Measurements from ENCODE around the gene MINDY4. TPM values are rescaled to one million over a fixed set of nuclear protein-coding genes. Genes with fewer than 3 reads are reported as not detected.

The MINDY4 gene
- total and polyA plus RNA-seq, 2 of the 4 experiments (the other 2 are of a cell fraction) = 1.8 to 3.6 TPM

DNA sequence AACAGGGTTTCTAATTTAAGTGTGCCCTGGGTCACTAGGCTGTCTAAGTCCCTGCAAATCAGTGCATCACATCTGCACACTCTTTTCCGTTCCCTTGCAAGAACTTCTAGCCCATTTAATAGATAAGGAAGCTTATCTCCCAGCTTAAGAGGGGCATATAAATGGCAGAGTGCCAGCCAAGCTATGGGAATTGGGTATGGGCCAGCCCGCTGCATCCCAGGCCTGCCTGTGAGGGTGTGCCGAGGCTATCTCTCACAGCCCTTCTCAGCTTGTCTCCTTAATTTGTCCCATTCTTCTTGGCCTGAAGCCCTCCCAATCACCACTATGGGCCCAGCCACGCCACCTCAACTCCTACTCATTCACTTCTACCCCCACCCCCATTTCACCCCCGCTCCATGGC is 155.1 kb downstream of the MINDY4 start:
- Histone ChIP-seq H2BK5ac (ENCODE audit: low read depth, low read length, poor library complexity, severe bottlenecking) (no peak overlapping the region), H3K4me1 (ENCODE audit: control insufficient read depth, insufficient read depth, low read length) (peaks cover 5% of the 10 kb centered on the region), H4K8ac (ENCODE audit: low read depth in 2 of 2, low read length in 2 of 2) (no peak overlapping the region), H3K9me1 (ENCODE audit: insufficient read depth, low read length) (peaks cover 5% of the 10 kb centered on the region; the same call in 1 of the 2 replicates), H3K4ac (ENCODE audit: low read depth, low read length) (no peak overlapping the region), H2AFZ (replicated peaks; ENCODE audit: low read length, poor library complexity) (no peak overlapping the region), H3K27ac (ENCODE audit: insufficient read depth, low read length) (no peak overlapping the region), H2BK20ac (ENCODE audit: low read depth, low read length) (no peak overlapping the region), H2BK120ac (ENCODE audit: low read depth, low read length) (no peak overlapping the region), H3K4me3 (ENCODE audit: insufficient read depth, low read depth, low read length) (no peak overlapping the region), H3K4me2 (ENCODE audit: low read depth, low read length) (no peak overlapping the region), H4K91ac (ENCODE audit: insufficient read depth, low read depth, low read length) (no peak overlapping the region), H4K20me1 (ENCODE audit: insufficient read depth, low read length) (no peaks in the 10 kb centered on the region), H3K27me3 (ENCODE audit: control insufficient read depth, insufficient read depth, low read length) (peaks cover 6% of the 10 kb centered on the region; the same call in 1 of the 2 replicates), H3K79me1 (ENCODE audit: low read depth in 1 of 2, low read length in 2 of 2) (no peaks in the 10 kb centered on the region), H3K9me3 (ENCODE audit: control insufficient read depth, insufficient read depth, low read length) (peaks cover 6% of the 10 kb centered on the region), H3K18ac (ENCODE audit: low read depth, low read length) (no peak overlapping the region), H3K14ac (replicated peaks; ENCODE audit: low read depth, low read length) (no peak overlapping the region), H3K23ac (ENCODE audit: low read depth, low read length) (no peak overlapping the region), H3K36me3 (ENCODE audit: control insufficient read depth, insufficient read depth, low read length) (no peaks in the 10 kb centered on the region), H2BK15ac (ENCODE audit: low read depth, low read length) (no peak overlapping the region), H3K56ac (ENCODE audit: extremely low read depth, insufficient read depth, low read length) (no peak overlapping the region), H2AK5ac (ENCODE audit: low read depth, low read length) (no peak overlapping the region), H4K5ac (ENCODE audit: low read depth, low read length) (no peak overlapping the region), H2AK9ac (replicated peaks; ENCODE audit: low read depth, low read length, poor library complexity) (no peak overlapping the region), H3K9ac (ENCODE audit: low read depth, low read length) (no peak overlapping the region)
- DNase-seq (no peak), ATAC-seq (ENCODE audit: low read depth) (no peak)
- BruUV-seq (replicated peaks) = no TSS peak
- dilution Hi-C loops (cut with HindIII; ENCODE audit: low sequenced_read_pairs, unreplicated experiment) = no loop called here
- TF ChIP-seq SMC3 (IDR thresholded peaks at IDR 0.05; ENCODE audit: low read depth, low read length) (no peak), CTCF (conservative IDR thresholded peaks at IDR 0.05; ENCODE audit: low read depth, low read length) (no peak), MAFK (IDR thresholded peaks at IDR 0.05; ENCODE audit: low read depth, low read length) (no peak), MXI1 (IDR thresholded peaks at IDR 0.05; ENCODE audit: borderline replicate concordance, low read depth, low read length) (no peak), POLR2A (IDR thresholded peaks at IDR 0.05; ENCODE audit: low read depth, low read length) (no peak)
- ChIA-PET POLR2A (ENCODE audit: unreplicated experiment) (no interaction called here), CTCF (no interaction called here)
- in situ Hi-C loops (cut with MboI; ENCODE audit: low sequenced_read_pairs) = no loop called here
- no CpG with 5 or more reads among the region's 5 CpGs for WGBS, 2 experiments (ENCODE audit: extremely low coverage in 2 of 2, insufficient read length in 1 of 2)
- intact Hi-C loops (cut with micrococcal nuclease) = no loop called here

All from IMR-90 (cell line).